LNCAP (cell line): ENCODE data around the gene NDUFB1.

Experiments
- TF ChIP-seq, protein P1 (sequence below): fragments of 450-650 bp; IDR thresholded peaks from 2 replicates; pipeline ENCODE4 v1.5.1; 2017; ENCODE audit warnings: mild to moderate bottlenecking

Gene NDUFB1

DNA sequence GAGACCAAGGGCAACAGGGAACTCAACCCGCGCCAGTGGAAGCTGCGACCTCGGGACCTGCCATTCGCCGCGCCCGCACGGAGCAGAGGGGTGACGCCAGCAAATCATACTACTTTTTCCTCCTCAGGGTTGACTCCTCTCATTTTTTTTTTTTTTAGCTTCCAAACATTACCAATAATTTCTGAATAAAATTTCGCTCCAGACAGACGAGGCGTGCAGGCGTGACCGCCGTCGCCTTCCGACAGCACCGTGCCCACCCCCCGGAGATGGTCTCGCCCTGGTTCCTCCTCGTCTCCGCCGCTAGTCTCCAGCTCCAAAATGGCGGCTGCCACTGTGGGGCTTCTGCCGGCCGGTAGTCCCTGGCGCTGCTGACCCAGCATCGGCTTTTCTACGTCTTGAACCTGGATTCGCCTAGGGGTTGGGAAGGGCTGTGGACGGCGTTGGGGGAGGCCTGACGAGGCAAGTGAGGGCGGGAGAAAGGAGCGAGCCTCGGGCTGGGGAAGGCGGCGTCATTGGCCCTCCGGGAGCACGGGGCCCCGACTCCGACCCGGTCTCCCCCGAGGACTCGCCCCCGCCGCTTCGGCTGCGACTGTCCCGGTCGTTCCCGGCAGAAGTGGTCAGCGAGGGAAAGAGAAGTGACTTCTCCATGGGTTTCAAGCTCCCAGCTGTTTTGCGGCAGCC is at the start of gene NDUFB1, which contains the start of gene CPSF2:
NDUFB1 (minus strand) TSS at position 37 of the 681 bp plus-strand sequence. CDS start 4,069 bp downstream, outside the sequence.
CPSF2 (plus strand) TSS at position 300 of the 681 bp plus-strand sequence. CDS start 9,016 bp downstream, outside the sequence.
- TF ChIP-seq, protein P1, sequence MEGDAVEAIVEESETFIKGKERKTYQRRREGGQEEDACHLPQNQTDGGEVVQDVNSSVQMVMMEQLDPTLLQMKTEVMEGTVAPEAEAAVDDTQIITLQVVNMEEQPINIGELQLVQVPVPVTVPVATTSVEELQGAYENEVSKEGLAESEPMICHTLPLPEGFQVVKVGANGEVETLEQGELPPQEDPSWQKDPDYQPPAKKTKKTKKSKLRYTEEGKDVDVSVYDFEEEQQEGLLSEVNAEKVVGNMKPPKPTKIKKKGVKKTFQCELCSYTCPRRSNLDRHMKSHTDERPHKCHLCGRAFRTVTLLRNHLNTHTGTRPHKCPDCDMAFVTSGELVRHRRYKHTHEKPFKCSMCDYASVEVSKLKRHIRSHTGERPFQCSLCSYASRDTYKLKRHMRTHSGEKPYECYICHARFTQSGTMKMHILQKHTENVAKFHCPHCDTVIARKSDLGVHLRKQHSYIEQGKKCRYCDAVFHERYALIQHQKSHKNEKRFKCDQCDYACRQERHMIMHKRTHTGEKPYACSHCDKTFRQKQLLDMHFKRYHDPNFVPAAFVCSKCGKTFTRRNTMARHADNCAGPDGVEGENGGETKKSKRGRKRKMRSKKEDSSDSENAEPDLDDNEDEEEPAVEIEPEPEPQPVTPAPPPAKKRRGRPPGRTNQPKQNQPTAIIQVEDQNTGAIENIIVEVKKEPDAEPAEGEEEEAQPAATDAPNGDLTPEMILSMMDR = no peak

DNA sequence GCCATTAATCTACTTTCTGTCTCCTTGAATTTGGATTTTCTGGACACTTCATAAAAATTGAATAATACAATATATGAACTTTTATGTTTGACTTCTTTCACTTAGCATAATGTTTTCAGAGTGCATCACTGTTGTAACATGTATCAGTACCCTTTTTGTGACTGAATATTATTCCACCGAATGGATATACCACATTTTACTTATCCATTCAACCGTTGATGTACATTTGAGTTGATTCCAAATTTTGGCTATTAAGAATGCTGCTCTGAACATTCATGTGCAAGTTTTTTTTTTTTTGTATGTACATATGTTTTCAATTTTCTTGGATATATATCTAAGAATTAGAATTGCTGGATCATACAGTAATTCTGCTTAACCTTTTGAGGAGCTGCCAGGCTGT is 43.5 kb upstream of the NDUFB1 start:
- TF ChIP-seq, protein P1 = no peak

DNA sequence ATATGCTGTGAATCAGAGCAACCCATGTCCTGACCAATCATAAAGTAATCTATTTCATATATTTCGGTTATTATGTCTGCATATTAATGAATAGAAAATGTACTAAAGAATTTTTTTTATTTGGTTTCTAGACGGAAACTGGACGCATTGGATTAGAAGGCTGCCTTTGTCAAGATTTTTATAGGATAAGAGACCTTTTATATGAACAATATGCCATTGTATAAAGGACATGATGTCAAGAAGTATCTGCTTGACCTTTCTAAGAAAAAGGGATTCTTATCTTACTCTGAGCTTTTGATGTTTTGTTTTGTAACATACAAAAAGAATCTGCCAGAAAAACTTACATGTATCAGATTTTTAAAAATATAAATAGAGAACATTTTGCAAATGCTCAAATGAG is 40.0 kb upstream of the NDUFB1 start:
- TF ChIP-seq, protein P1 = no peak

DNA sequence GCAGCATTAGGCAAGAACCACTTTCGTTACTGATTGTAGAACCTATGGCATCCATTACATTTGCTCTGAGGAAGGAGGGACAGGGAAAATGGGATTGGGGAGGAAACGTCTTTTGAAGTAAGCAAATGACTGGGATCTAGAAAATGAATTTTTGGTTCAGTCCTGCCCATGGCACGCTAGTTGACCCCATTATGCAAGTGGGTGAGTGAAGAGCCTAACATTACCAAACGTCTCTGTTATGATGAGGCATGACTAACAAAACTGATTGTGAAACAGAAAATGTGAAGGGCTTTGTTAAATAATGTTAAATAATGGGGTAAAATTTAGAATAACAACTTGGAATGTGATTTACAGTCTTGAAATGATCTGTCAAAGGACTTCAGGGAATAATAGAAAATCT is 39.1 kb upstream of the NDUFB1 start:
- TF ChIP-seq, protein P1 = no peak

DNA sequence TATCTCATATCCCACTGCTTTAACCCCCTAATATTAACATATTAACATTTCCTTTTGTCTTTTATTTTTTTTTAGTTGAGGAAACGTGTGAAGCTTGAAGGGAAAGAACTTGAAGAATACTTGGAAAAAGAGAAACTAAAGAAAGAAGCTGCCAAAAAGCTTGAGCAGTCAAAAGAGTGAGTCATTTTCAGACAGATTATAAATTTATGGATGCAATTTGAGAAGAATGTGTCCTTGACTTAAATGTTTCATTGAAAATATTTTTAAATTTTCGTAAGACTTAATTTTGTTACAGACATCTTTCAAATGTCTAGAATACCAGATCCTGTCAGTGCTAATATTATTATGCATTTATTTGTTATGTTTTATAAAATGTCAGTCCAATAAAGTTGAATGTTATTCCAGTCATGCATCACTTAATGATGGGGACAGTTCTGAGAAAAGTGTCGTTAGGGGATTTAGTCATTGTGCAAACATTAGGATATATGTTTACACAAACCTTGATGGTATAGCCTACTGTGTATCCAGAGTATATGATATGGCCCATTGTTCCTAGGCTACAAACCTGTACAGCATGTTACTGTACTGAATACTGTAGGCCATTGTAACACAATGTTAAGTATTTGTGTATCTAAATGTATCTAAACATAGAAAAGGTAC is 32.9 kb upstream of the NDUFB1 start:
- TF ChIP-seq, protein P1 = no peak

DNA sequence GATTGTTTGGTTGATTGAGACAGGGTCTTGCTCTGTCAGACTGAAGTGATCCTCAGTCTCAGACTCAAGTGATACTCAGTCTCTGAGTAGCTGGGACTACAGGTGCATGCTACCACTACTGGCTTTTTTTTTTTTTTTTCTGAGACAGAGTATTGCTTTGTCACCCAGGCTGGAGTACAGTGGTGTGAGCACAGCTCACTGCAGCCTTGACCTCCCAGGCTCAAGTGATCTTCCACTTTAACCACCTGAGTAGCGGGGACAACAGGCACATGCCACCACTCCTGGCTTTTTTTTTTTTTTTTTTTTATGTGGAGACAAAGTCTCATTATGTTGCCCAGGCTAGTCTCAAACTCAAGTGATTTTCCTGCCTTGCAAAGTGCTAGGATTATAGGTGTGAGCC is 32.1 kb upstream of the NDUFB1 start:
- TF ChIP-seq, protein P1 = no peak

DNA sequence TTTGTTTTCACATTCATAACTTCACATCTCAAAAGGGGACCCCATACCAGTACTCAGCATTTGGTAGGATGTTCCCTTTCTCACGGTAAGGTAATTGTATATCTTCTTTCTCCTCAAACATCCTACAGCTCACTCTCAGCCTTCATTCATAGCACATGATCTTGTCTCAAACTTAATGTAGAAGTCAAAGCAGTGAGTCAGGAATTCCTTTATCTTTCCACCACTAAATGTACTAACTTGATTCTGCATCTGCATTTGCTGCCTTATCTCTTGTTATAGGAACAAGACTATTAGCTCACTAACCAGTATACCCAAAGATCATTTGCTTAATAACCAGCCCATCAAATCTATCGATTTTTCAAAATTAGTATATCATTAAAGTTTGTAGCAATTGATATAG is 23.2 kb upstream of the NDUFB1 start:
- TF ChIP-seq, protein P1 = no peak
